HG03097 (cell line): Measurements from ENCODE around the gene UBL4B.
"Not testable (repeated sequence)": the region's sequence is repeated elsewhere in the genome, so short reads cannot be mapped to it uniquely, and the experiment has no call there.

Experiments used
- ATAC-seq: cut with Tn5 transposase; IDR thresholded peaks from one replicate; pipeline ENCODE4 v1.9.1; 2021; ENCODE audit not compliant: unreplicated experiment, low FRiP score

Gene UBL4B, protein sequence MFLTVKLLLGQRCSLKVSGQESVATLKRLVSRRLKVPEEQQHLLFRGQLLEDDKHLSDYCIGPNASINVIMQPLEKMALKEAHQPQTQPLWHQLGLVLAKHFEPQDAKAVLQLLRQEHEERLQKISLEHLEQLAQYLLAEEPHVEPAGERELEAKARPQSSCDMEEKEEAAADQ

DNA sequence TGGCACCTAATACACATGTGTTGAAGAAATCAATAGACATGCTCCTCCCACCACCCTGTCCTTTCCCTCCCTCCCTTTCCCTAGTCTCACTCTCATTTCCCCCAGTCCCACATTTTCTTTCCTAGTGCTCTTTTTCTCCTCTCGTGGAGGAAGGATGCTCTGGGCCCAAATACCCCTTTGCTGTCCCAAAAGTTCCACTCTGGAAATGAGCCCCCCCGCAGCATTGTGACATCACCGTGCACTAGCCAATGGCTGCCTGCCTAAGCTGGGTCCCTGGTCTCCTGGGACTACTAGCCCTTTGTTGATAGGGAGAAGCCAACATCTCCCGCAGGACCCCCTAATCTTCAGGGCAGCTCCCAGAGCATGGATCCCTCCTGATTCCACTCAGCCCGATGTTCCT is at the start of gene UBL4B:
Gene UBL4B, plus strand, starts transcription at position 301 of the 400 bp plus-strand sequence. Its CDS starts 92 bp downstream, at position 393.
- ATAC-seq, result no peak

DNA sequence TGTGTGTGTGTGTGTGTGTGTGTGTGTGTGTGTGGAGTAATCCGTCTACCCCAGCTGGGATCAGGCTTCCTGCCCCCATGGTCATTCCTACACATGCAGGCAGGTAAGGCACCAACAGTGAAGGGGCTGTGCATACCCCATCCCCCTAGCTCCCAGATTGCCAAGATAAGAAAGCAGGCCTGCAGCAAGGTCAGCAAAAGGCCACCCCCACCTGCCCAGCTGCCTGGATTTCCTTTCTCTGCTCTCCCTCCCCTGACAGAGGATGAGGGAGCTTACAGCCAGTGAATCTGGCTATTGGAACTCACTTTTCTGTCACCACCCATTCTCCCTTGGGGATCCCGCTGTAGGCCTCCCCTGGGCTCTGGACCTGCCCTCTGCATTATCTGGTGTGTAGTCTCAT is 49.6 kb upstream of the UBL4B start:
- no peak for ATAC-seq

DNA sequence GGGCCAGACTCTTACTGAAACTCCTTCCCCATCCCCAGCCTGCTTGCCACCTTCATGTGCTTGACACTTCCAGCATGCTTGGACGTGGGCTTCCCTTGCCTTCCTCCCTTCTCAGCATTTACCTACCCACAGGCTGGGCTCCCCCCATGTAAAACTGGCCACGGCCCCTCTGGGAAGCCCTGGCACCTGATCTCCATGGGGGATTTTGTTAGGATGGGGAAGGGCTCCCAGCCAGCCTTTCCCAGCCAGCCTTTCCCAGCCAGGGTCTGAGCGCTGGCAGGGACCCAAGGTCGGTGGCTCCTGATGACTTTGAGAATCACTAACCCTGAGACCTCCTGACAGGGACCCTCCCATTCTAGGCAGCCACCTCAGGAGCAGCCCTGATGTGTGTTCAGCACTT is 48.5 kb upstream of the UBL4B start:
- ATAC-seq, result no peak

- no peak for ATAC-seq
Observed at GRCh38 chr1:110064576-110065337, 47.5 kb upstream of the UBL4B start.

- no peak for ATAC-seq
Observed at GRCh38 chr1:110065841-110066240, 46.4 kb upstream of the UBL4B start.

GRCh38 chr1:110067479-110067892 is 44.8 kb upstream of the UBL4B start:
- no peak for ATAC-seq

DNA sequence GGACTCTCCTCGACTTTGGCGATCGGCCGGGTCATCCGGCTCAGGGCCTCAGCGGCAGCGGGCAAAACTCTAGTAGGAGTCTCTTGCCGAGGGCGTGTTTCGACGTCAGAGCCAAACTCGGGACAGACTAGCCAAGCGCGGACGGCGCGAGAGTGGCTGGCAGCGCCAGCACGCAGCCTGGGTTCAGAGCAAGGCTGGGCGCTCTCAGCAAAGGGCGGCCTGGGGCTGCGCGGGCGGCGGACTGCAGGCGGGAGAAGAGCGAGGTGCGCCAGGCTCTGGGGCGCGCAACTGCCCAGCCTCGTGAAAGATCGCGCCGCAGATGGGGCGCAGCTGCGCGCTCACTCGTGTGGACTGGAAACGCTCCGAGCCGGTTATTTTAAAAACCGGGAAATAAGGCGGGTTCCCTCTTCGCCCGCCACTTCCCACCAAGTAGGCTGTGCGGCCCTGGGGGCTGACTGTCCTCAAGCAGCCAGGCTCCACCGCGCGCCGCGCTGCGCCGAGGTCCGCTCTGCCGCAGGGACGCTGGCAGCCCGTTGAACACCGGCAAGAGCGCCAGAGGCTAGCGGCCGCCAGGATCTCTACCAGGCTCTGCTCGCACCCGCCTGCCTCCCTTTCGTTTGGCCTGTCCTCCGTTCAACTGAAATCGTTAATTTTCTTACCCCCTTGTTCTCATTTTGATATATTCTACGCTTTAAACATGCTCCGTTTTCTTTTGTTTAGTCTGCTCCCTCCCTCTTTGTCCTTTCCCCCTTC is 44.2 kb upstream of the UBL4B start:
- no peak for ATAC-seq

DNA sequence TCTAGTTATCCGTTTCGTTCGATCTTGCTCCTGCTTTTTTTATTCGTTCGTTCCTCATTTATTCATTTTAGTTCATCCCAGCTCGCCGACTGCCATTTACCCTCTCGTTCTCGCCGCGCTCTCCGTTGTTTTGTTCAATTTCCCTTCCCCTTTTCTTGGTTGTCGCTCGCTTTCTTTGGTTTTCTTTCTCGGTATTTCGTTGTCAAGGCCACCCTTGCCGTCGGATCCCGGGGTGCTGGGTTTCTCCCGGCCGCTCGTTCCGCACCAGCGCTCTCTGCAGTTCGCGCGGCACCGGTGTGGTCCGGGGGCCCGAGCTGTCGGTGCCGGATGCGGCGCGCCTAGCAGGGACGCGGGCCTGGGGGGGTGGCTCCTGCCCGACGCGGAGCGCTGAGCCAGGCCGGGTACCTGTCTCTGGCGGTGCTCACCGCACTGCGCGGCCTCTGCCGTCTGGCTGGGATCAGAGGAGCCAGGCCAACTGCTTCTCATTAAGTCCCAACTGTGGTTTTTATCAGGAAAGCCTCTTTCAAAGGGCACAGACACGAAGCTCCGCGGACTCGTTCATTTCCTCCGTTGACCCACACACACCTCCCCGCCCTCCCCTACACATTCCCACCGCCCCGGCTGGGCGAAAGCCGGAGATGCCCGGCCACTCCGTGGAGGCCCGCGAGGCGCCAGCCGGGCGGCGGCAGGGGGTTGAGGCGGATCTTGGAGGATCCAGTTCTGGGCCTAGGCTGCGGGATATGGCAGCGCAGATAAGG is 43.4 kb upstream of the UBL4B start:
- ATAC-seq, result no peak

- no peak for ATAC-seq
Observed at GRCh38 chr1:110069404-110070281, 42.6 kb upstream of the UBL4B start.

DNA sequence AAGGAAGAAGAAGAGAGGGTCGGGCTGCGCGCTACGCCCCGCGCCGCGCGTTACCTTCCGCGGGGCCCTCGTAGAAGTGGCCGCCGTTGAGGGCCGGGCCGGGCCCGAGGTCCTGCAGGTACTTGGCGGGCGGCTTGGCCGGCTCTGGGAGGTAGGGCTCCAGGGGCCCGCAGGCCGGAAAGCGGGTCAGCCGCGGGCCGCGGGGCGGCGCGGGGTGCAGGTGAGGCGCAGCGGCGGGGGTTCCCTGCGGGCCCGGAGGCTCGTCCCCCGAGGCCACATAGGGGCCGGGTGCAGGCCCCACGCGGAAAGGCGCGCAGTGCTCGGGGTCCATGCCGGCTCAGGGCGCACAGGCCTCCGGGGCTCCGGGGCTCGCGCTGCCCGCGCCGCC is 42.0 kb upstream of the UBL4B start:
- no peak for ATAC-seq

GRCh38 chr1:110070671-110071242 is 41.5 kb upstream of the UBL4B start, which contains the start of gene ALX3:
TSS of gene ALX3 (minus strand) at chr1:110070672. CDS start at chr1:110070612, 60 bp downstream.
- ATAC-seq, result no peak

- no peak for ATAC-seq
Observed at GRCh38 chr1:110074166-110074565, 38.1 kb upstream of the UBL4B start.

GRCh38 chr1:110076789-110077500 is 35.3 kb upstream of the UBL4B start:
- ATAC-seq, result no peak

- not testable (repeated sequence) for ATAC-seq
Observed at GRCh38 chr1:110079995-110080394, 32.2 kb upstream of the UBL4B start.

DNA sequence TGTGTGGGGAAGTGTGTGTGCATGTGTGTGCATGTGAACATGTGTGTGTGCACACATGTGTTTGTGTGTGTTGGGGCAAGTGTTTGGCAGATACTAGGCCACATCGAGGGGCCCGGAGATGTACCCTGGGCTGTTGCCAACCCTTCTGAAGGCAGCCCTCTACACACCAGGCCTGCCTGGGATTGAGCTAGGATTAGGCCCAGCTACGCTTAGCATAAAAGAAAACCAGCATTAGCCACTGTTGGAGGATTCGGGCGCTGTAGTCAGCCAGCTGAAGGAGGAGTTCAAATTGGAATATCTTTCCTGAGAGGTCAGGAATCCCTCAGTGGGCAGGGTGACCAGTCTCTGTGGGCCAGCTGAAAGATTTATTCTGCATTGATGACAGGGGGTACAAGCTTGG is 31.2 kb upstream of the UBL4B start:
- no peak for ATAC-seq

DNA sequence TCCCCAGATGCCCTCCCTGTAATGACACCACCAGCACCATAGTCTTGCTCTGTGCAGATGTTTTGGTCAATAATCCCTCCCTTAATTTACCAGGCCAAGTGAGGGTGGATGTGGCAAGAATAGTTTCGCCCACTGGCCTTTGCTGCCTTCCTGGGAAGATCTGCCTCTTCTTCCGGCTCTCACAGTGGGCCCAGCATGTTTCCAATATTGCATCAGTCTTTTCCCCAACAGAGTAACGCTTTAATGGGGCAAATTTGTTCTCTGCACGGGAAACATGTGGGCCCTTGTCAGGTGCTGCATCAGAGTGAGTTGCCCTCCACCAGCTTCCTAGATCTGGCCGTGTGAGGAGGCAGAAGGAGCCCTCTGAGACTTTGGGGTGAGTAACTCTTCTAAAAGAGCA is 29.8 kb upstream of the UBL4B start:
- no peak for ATAC-seq

- no peak for ATAC-seq
Observed at GRCh38 chr1:110083061-110083865, 29.0 kb upstream of the UBL4B start.

DNA sequence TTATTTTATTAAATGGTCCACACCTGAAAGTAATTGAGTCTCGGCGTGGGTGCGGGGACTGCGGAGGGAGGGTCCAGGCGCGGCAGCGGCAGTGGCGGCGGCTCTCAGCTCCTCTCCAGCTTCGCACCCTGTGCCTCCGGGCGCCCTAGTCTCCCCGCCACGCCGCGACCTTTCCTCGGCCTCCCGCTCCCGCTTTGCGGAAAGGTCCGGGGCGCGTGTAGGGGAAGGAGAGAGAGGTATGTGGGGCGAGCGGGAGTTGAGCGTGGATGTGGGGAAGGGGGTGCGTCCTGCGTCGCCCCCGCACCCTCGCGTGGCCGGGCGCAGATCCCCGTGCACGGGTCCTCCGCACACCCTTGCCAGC is 28.4 kb upstream of the UBL4B start:
- no peak for ATAC-seq
